Fibroblast of peridontal ligament (primary cell): Measurements from ENCODE around the gene FIGN.

Experiments
- DNase-seq: peaks from one replicate; pipeline ENCODE4 v3.0.0-alpha.2; 2010; ENCODE audit errors: extremely low read depth

Gene FIGN

DNA sequence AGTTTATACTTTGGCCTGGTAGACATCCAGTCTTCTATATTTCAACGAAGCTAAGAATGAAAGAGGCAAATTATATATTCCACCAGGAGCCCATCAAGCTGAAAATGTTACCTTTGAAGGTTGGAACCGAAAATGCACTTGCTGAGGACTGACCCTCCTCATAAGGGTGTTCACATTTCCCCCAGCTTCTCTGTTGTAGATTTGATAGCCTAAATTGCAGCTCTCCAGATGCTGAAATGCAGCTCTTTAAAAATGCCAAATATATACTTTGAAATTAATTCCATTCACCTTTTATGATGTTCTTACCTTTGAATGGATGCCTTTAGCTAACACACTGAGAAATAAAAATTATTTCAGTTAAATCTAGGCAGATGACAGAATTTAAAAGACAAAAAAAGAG lies 1.8 kb upstream of the FIGN start:
- DNase-seq, result no peak

DNA sequence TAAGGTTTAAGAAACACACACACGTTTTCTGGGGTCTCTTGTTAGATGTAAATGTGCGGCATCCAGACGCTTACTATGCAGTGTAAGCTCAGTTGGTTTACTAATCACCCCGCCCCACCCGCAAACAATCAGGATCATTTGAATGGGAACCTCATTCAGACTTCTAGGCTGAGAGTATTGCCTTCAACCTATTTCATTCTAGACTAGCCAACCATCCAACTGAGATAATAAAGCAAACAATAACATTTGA lies 1.3 kb upstream of the FIGN start:
- no peak for DNase-seq

DNA sequence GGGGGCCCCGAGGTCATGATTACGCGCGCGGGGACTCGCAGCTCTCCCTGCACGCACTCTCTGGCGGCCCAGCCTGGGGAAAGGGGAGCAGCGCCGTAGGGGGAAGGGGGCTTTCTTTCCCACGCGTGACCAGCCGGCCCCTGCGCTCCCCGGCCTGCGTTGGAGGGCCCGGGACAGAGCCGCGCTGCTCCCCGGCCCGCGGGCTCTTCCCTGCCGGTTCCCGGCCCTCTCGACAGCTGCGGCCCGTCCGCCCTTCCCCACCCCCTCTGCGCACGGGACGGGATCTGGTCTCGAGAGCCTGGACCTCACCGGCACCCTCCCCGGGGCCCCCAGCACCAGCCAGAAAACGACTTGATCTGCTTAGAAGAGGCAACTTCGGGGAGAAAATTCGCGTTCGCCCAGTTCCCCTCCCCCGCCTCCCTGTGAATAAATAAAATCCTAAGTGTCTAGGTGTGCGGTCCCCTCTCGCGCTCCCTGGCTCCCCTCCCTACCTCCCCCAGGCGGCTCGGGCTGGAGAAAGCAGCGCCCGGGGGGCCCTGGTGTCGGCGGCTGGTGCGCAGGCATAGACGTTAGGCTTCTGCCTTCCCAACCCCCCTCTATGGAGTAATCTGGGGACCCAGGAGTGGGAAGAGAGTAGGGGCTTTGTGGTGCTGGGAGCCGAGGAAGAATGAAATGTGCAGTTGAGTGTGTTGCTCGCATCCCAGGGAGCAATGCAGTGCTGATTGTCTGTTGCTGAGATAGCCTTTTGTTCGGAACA lies 803 bp upstream of the FIGN start:
- peak; percentile 15 for DNase-seq

DNA sequence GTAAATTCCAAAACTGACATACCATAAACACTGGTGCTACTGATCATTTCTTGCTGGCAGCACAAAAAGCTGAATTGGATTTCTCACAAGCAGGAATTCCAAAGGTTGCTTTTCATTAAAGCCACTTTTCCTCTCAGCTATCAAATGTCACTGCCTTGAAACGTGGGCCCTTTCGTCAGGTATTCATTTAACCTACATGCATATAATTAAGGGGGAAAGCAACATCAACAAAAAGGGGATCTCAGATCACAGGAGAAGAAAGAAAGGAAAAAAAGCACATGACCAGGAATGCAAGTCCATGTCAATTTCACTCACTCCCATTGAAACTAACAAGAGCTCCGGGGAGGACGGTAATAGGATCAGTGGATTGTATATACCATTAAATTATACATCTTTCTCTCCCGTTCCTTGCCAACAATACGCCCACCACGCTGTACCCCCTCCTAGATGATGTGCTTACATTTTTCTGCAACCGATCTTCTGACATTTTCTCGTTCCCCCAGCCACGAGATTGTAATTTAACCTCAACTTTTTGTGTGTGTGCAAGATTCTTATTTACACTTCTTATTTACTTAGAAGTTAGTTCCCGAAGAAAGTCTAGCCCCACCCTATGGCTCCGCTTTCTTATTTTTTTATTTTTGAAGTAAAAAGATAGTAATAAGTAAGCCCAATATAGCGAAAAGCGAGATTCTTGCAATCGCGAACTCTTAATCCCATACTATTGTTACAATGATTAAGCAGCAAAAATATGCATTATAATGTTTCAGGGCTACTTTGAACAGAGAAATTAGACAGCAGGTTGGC lies 725 bp downstream of the FIGN start:
- DNase-seq, result peak; percentile 35

DNA sequence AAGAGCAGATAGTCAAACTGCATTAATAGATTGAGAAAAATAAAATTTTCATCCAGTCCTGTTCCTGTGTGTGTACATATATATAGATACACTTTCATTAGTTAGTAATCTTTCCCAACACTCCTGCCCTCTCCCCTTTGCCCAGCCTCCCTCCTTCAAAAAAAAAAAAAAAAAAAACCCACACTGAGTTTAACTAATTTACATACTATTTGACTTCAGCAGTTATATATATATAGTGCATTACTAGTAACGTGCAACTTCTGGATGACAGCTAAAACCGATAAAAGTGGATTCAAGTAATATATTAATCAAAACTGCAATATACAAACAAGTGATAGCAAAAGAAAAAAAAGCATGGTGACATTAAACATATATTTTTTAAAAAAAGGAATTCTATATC lies 1.4 kb downstream of the FIGN start:
- DNase-seq, result no peak

DNA sequence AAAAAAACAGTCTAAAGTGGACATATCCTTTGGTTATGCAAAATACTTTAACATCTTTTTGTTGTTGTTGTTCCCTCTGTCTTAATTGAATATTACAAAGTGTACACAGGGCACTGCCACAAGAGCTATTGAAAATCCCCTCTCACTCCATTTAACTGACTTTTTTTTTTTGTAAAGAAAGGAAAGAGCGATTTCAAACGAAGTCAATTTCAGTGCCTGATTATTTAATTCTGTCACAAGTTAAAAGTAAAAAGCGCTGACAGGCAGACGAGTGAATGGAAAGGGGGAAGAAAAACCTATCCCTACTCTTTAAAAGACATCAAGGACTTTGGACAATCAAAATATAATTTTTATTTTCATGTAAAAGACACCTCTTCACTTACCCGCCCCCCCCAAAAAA lies 1.9 kb downstream of the FIGN start:
- DNase-seq, result no peak

DNA sequence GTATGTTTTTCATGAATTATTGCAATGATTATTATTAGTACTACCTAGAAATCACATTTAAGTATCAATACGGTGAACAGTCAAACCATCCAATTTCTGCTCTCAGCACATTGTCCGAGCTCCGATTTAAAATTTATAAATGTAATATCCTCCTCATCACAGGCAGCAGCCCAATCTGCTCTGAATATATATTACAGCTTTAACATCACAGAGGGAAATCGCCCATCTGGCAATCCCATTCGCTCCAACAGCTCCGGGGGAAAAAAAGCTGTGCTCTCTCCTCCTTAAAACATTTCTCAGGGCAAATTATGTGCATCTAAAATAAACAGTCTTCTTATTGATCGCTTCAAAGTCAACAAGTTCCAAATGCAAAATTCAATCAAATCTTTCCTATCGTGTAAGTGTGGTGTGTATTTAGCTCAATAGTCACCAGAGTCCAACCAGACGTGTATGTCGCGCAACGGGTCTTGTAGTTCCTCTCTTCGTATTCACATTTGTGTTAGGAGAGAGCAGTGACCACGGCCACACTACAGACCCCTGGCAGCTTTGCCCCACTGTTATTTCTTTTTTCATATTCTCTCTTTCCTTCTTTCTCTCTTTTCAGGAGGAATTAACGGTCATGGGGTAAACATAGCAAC lies 2.4 kb downstream of the FIGN start:
- DNase-seq, result peak; percentile 16

DNA sequence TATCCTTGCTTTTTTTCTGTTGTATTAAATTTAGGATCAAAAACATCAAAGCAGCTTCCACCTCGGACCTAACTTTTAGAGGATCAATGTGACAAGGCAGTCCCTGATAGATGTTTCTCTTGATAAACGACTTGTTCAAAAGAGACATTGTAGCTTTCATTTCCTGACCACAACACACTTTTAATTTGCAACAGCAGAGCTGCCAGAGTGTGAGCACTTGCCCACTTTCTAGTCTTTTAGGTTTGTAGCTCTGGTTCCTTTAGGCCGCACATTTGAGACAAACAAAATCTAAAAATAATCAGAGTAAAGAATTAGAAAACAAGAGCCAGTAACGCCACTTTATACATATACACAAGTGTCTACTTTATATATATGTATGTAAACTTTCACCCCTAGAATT lies 3.1 kb downstream of the FIGN start:
- no peak for DNase-seq

DNA sequence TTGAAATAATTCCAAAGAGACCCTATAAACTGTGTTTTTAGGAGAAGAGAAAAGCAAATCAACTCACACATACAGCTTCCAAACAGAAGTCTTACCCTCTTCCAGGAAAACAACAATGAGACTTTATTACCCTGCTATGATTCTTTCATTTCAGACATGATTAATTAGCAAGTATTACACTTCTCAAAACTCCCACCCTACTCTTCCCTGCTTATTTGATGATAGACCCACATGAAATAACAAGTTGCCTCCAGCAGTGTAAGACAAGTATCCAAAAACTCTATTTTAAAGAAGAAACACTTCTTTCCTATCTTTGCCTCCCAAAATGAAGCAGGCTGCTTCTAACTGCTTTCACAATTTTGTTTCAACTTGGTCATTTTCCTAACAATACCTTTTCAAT lies 4.1 kb downstream of the FIGN start:
- no peak for DNase-seq

DNA sequence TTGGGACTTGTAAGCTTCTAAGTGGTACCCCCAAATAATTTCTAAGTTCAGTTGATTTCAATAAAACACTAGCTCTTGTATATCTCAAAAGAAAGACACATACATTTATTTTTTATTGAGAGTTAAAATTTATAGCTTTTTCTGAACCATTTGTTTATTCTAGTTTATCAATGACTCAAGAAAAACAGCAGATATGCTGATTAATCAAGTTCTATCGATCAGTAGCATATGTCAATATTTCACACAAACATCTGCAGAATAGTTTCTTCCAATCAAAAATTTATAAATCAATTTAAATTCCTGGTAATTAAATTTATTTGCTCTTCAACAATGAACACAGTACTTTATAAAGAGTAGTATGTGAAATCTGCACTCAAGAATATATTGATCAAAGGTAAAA lies 5.3 kb downstream of the FIGN start:
- DNase-seq, result no peak

DNA sequence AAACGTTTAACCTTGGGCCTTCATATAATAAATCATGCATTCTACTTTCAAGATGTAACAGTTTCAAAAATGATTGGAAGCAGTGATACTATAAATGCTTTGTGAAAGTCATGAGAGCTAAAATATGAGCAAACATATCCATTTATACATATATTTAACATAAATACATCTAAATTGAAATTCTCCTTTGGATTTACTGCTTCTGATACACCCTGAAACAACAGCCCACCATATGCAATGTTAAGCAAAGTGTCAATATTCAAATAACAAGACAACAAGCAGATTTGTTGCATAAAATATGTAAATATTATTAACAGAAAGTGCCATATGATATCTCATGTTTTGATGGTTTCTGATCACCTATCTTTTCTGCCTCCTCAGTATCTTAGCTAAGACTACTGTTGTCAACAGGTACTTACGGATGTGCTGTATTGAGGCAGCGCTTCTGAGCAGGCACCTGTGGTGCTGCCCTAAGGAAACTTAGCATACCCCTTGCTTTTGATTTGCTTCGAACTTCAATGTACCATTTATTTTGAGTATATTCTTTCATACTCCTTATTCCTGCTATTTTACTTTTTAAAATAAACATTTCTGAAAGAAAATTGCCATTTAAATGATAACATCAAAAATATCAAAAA lies 6.1 kb downstream of the FIGN start:
- DNase-seq, result no peak

DNA sequence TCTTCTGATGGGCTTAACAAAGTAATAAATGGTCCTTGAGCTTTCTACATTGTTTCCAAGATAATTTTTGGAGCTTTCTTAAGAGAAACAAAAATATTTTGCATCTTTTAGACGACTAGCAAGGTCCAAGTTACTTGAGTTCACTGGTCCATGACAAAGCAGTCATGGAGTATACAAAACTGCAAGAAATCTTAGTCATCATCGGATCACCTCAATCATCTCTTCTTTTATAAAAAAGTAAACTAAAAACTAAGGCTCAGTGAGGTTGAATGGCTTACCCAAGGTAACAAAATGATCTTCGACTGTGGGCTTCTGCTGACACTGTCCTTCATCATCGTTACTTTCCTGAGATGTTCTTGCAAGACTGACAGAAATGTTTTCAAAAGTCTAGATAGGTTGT lies 11.9 kb downstream of the FIGN start:
- DNase-seq, result no peak

DNA sequence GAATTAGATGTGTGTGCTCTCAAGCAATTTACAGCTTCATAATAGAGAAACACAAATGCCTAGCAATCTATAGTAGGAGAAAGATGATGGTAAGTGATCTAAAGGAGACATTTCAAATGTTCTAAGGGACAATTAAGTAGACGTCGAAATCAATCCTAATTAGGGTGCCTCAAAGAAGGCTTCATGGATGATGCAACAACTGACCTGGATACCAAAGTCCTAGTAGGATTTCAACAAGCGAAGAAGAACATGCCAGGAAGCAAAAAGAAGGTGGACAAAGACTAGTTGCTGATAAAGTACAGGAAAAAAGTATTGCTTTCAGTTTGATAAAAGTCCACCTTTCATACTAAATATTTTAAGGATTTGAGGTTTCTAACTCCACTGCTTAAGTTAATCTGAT lies 12.5 kb downstream of the FIGN start:
- DNase-seq, result no peak

DNA sequence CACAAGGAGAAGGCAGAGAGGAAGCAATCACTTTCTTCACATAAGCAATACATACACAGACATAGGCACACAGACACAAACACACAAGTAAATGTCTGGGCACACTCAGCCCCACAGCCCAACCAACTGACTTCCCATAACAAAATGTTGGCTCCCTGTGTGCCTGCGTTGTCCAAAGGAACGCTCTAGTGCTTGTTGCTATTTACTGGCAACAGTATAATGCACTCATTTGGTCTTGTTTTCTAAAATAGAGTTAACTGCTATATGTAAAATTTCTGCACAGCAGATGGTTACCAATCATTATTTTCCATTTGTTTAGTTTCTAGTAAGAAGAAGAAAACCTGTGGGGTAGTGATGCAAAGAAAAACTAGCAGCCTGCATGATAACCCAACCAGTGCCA lies 16.5 kb downstream of the FIGN start:
- no peak for DNase-seq

DNA sequence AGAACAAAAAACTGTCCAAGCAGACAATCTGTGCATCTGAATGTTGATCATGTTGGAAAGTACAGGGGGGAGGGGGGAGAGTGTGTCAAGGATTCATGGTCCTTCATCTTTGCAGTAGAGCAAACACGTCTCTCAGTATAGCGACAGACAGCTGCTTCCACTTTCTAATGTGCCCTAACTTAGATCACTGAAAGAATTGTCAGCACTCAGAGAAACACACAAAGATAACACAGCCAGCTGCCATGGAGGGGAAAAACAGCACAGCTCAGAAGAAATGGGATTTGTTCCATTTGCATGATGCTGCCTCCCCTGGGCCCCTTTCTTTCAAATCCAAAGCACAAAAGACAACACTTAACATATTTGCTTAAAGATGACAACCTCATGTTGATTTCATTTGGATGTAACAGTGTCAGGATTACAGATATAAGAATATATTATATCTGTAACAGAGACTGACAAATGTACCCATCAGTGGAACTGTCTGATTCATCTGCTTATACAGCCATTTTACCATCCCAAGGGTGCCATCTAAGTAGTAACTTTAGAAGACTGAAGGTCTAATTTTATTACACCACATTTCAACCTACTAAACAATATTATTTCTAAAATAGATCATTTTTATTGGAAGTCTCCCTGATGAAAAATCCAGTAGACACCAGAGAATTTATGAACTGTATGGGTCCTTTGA lies 17.7 kb downstream of the FIGN start:
- no peak for DNase-seq

DNA sequence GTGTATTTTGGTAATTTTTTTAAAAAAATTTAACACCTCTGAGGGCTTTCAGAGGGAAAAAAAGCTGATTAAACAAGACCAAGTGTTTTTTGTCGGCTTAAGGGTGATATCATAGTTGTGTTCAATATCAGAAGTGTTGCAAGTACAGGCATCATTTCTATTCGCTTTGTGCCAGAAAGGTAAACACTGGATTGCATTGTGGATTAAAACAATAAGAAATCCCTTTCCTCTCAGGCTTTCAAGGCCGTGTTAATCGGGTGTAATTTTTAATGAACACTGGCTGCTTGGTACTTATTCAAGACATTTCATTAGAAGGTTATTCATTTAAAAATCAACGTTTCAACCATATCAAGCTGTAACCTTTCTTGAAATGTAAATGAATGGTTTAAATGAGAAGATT lies 18.3 kb downstream of the FIGN start:
- DNase-seq, result no peak

DNA sequence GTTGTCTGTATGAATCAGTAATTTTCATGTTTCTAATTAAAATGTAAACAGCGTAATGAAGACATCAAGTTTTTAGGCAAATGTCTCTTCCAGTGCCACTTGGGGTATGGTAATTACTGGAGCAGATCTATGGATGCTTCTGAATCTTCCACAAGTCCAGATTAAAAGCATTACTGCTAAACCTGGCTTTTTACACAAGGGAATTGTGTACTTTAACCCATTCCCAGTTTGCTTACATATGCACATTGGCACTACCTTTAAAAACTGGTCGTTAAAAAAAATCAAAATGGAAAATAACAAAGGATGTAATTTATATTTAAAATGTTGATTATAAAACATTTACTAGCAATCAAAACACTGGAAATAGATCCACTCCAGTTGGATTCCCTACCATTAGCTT lies 19.7 kb downstream of the FIGN start:
- DNase-seq, result no peak

DNA sequence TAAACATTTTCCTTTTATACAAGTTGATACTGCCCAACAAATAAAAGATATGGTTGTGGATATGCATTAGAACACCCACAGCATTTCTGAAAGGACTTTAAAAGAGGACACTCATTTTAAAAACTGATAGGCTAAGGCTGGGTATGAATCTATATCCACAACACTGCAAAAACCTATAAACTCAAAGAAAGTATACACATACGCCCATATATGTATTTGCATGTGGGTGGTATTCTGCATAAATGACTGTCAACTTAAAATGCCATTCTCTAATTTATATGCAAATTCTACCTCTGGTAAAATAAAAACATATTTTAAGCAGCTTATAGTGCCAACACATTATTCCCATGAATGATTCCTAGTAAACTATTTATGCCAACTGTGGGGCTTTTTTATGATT lies 20.1 kb downstream of the FIGN start:
- DNase-seq, result no peak

DNA sequence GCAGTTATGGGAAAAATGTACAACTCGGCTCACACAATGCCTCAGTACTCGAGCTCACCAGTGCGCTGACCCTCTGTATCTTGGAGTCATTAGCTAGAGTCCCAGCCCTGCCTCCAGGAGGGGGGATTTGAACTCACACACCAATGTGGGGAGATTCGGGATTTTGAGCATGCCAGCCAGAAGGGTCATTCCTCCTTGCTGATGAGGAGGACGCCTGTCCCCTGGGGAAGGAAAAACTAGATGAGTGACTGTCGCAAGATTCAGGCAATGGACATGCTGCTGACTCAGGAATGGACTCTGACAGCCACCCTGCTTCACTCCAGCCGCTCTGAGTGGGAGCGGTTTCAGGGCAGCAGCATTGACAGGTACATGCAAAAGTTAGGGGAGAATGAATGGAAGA lies 20.6 kb downstream of the FIGN start:
- no peak for DNase-seq

DNA sequence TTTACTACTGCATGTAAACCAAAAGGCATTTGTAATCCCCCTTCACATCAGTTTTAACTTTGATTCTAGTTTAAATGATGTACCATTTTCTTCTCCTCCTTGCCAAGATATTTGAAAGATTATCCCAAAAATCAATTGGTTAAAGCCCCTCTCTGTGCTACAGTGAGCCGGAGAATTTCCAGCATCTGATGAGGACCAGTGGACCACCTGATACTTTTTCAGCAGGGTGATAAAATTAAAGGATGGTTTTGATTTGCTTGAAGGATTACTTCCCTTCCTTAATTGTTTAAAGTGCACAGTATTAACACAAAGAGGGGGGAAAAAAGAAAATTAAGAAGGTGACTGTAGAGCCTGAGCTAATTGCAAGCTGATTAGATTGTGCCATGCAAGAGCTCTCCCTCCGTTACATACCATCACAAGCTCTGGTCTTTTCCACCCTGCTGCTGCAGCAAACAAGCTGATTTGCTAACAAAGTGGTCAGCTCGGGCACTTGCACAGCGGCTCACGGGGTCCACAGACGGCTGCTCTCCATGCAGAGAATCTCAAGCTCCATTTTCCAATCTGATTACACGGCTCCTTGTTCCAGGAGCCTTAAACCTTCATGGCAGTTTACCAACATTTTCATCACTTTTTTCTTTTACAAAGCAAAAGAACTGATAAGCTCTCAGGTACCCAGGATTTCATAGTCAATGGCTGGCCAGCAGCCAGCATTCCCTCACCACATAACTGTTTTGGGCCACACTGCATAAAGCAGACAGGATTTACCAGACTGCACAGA lies 22.1 kb downstream of the FIGN start:
- no peak for DNase-seq

DNA sequence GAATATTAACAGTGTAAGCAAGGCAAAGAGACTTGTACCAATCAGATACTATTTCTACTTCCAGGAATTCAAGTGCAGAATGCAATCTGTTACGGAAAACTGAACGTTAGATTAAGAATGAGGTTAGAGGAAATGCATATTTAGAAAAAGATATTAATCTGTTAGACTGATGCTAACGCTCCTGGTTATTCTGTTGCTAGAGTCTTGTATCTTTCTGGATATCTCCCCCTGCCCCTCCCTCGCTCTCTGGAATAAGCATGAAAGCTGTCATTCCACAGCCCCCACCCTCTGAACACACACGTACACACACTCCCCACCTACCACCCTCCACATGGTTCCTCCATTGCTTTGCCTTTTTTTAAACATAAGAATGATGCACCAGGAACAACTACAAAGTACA lies 24.1 kb downstream of the FIGN start:
- no peak for DNase-seq

DNA sequence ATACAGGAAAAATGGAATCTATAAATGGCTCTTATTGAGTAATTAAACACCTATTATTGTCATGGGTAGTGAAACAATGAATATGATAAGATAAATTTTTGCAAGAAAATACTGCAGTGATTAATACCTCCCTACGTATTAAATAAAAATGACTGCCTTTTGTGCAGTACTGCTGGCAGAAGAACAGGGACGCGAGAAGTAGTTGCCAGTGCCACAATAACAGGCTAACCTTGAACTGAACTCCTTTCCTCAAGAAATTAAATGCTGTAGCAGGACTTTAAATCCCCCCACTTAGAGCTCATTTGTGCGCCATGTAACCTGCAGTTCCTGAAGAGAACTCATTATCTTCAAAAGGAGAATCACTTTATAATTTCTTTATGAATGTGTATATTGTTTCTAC lies 24.6 kb downstream of the FIGN start:
- DNase-seq, result no peak
